SK-N-SH (cell line): ENCODE measurements around the gene NBPF3. TPM values are rescaled to one million over a fixed set of nuclear protein-coding genes. Genes with fewer than 3 reads are reported as not detected.
"Not testable (repeated sequence)": the region's sequence is repeated elsewhere in the genome, so short reads cannot be mapped to it uniquely, and the experiment has no call there.

Source experiments
- CTCF ChIA-PET: fragments of 300-600, 350-600 bp; formaldehyde crosslinking; extraction: SDS; loops from one replicate; lab custom pipeline; 2021; lab: Yijun Ruan, JAX
- POLR2A ChIA-PET: fragments of 350-600 bp; sonication (Branson Sonifier 250); formaldehyde crosslinking; extraction: SDS; loops from one replicate; lab custom pipeline; 2020; ENCODE audit warnings: antibody characterized with exemption, inconsistent platforms; lab: Yijun Ruan, JAX
- DNase-seq: peaks from one replicate; pipeline ENCODE4 v3.0.0; 2012
- H2AFZ ChIP-seq: fragments of 200-600 bp; sonication (generic); 2 replicates; pipeline ENCODE4 v1.8.1; 2016; ENCODE audit warnings: antibody characterized with exemption, mild to moderate bottlenecking, low read depth
- H3F3A ChIP-seq: fragments of 200-600 bp; sonication (generic); replicated peaks from 2 replicates; pipeline ENCODE3; 2016; ENCODE audit warnings: antibody characterized with exemption, mild to moderate bottlenecking; ENCODE audit not compliant: insufficient read depth
- H3K27ac ChIP-seq, 2 experiments: fragments of 200-500 bp in 1 of 2; fragments of 200-600 bp in 1 of 2; sonication (Bioruptor generic) in 1 of 2; sonication (generic), shearing (Covaris generic) in 1 of 2; 2 replicates each; pipeline versions ENCODE4 v1.5.1 to v1.6.1; 2014 to 2016; ENCODE audit warnings: low read depth in 2 of 2, inconsistent platforms in 1 of 2, low read length in 1 of 2, mild to moderate bottlenecking in 1 of 2, mixed read lengths in 1 of 2
- H3K27me3 ChIP-seq: fragments of 200-600 bp; sonication (generic), shearing (Covaris generic); 2 replicates; pipeline ENCODE4 v1.6.1; 2016; ENCODE audit warnings: mixed run types; ENCODE audit not compliant: insufficient read depth
- H3K36me3 ChIP-seq, 2 experiments: fragments of 200-500 bp in 1 of 2; fragments of 200-600 bp in 1 of 2; sonication (Bioruptor generic) in 1 of 2; sonication (generic) in 1 of 2; replicated peaks in 1 of 2; 2 replicates each; pipeline versions ENCODE3 to v1.5.1; 2014 to 2016; ENCODE audit warnings: low read length in 1 of 2, mild to moderate bottlenecking in 1 of 2; ENCODE audit not compliant: insufficient read depth in 2 of 2, control insufficient read depth in 1 of 2
- H3K4me1 ChIP-seq, 2 experiments: fragments of 200-500 bp in 1 of 2; fragments of 200-600 bp in 1 of 2; sonication (Bioruptor generic) in 1 of 2; sonication (generic), shearing (Covaris generic) in 1 of 2; 2 replicates each; pipeline versions ENCODE4 v1.5.1 to v1.6.1; 2014 to 2016; ENCODE audit warnings: low read depth in 1 of 2, low read length in 1 of 2, mixed run types in 1 of 2; ENCODE audit not compliant: insufficient read depth in 2 of 2, control insufficient read depth in 1 of 2
- H3K4me2 ChIP-seq: fragments of 200-600 bp; sonication (generic), shearing (Covaris generic); 2 replicates; pipeline ENCODE4 v1.6.1; 2017; ENCODE audit warnings: mixed run types
- H3K4me3 ChIP-seq, 2 experiments: fragments of 200-500 bp in 1 of 2; fragments of 200-600 bp in 1 of 2; sonication (Bioruptor generic) in 1 of 2; sonication (generic), shearing (Covaris generic) in 1 of 2; 2 replicates each; pipeline versions ENCODE4 v1.5.1 to v1.8.1; 2014 to 2016; ENCODE audit warnings: low read depth in 2 of 2, inconsistent platforms in 1 of 2, low read length in 1 of 2, mild to moderate bottlenecking in 1 of 2, mixed read lengths in 1 of 2, moderate library complexity in 1 of 2
- H3K79me2 ChIP-seq: fragments of 200-600 bp; sonication (generic); 2 replicates; pipeline ENCODE4 v1.8.1; 2017; ENCODE audit warnings: mild to moderate bottlenecking; ENCODE audit not compliant: insufficient read depth
- H3K9ac ChIP-seq: fragments of 200-600 bp; sonication (generic); 2 replicates; pipeline ENCODE4 v1.6.1; 2017; ENCODE audit warnings: mixed run types
- H3K9me2 ChIP-seq: fragments of 200-600 bp; sonication (generic); 2 replicates; pipeline ENCODE4 v1.6.1; 2017; ENCODE audit warnings: mixed run types
- H3K9me3 ChIP-seq: fragments of 200-600 bp; sonication (generic); 2 replicates; pipeline ENCODE4 v1.6.1; 2017; ENCODE audit warnings: mixed run types, mild to moderate bottlenecking, moderate library complexity
- H4K20me1 ChIP-seq: fragments of 200-600 bp; sonication (generic); 2 replicates; pipeline ENCODE4 v1.6.1; 2017; ENCODE audit warnings: mild to moderate bottlenecking, mixed run types; ENCODE audit not compliant: insufficient read depth
- CHD2 ChIP-seq: fragments of 150-350 bp; IDR thresholded peaks from 2 replicates; pipeline ENCODE4 v1.6.1; 2018; ENCODE audit warnings: low read length; ENCODE audit not compliant: partially characterized antibody
- EP300 ChIP-seq, 2 experiments: IDR thresholded peaks; 2 replicates each; pipeline versions ENCODE4 v1.4.0 to v1.6.1; 2012; ENCODE audit warnings: borderline replicate concordance in 1 of 2, low read depth in 1 of 2, low read length in 1 of 2
- EZH2phosphoT487 ChIP-seq: fragments of 200-600 bp; sonication (generic); IDR thresholded peaks from 2 replicates; pipeline ENCODE4 v1.6.1; 2017; ENCODE audit warnings: low read depth, mixed run types, mild to moderate bottlenecking, antibody characterized with exemption, moderate library complexity, borderline replicate concordance
- GABPA ChIP-seq: IDR thresholded peaks from 2 replicates; pipeline ENCODE4 v1.4.0; 2012; ENCODE audit warnings: low read depth, mild to moderate bottlenecking
- GATA2 ChIP-seq: sonication (generic); formaldehyde crosslinking; IDR thresholded peaks from 2 replicates; pipeline ENCODE4 v1.5.0; 2020; ENCODE audit warnings: mild to moderate bottlenecking, missing genetic modification reagents
- IRF3 ChIP-seq: fragments of 150-350 bp; IDR thresholded peaks from 2 replicates; pipeline ENCODE4 v1.6.1; 2016; ENCODE audit warnings: mild to moderate bottlenecking, low read depth, low read length
- MEF2A ChIP-seq: IDR thresholded peaks from 2 replicates; pipeline ENCODE4 v1.4.0; 2012; ENCODE audit warnings: low read depth, borderline replicate concordance
- MXI1 ChIP-seq: IDR thresholded peaks from 2 replicates; pipeline ENCODE4 v1.6.1; 2012; ENCODE audit warnings: mild to moderate bottlenecking, low read depth, low read length, improper control_type of control experiment
- PBX3 ChIP-seq: IDR thresholded peaks from 2 replicates; pipeline ENCODE4; 2012
- RFX5 ChIP-seq: IDR thresholded peaks from 2 replicates; pipeline ENCODE4 v1.6.1; 2012; ENCODE audit warnings: mild to moderate bottlenecking, improper control_type of control experiment, low read length
- RXRA ChIP-seq: IDR thresholded peaks from 2 replicates; pipeline ENCODE4 v1.4.0; 2012; ENCODE audit warnings: low read depth, mild to moderate bottlenecking, borderline replicate concordance
- SIN3A ChIP-seq: IDR thresholded peaks from 2 replicates; pipeline ENCODE4 v1.6.1; 2012; ENCODE audit warnings: low read depth, mild to moderate bottlenecking, low read length, moderate library complexity, borderline replicate concordance
- SMC3 ChIP-seq: IDR thresholded peaks from 2 replicates; pipeline ENCODE4 v1.6.1; 2012; ENCODE audit warnings: low read depth, low read length, improper control_type of control experiment
- TAF1 ChIP-seq: IDR thresholded peaks from 2 replicates; pipeline ENCODE4 v1.6.1; 2012; ENCODE audit warnings: low read depth, mild to moderate bottlenecking, low read length, moderate library complexity, borderline replicate concordance
- YY1 ChIP-seq: IDR thresholded peaks from 2 replicates; pipeline ENCODE4 v1.4.0; 2012; ENCODE audit warnings: low read depth, mild to moderate bottlenecking
- WGBS: methylation state at CpG from one replicate; pipeline ENCODE4 v1.1.6; 2017; ENCODE audit warnings: low lambda C conversion rate; 5-methylcytosine and 5-hydroxymethylcytosine counted together
- polyA plus RNA-seq, 3 experiments: library from polyadenylated mRNA; depleted of rRNA; stranded (reverse); fragments of >200 nt; gene quantifications; 2 replicates each; pipeline ENCODE4 v1.2.3, GENCODE V29; 2012

Gene NBPF3
- polyA plus RNA-seq, 1 of the 3 experiments (the other 2 are of a cell fraction) = 6.4 TPM

GRCh38 chr1:21517660-21518480 is 77.9 kb downstream of the NBPF3 start:
- ChIA-PET CTCF (interaction anchor here (1.1 to 2.2 kb wide), 9 partner anchors 8 to 323 kb away, joined by 3 to 9 read pairs (median 6); partner anchors contain the start of gene ALPL), POLR2A (no interaction called here)

GRCh38 chr1:21518774-21519455 is 79.0 kb downstream of the NBPF3 start:
- CTCF ChIA-PET = interaction anchor here (1.1 to 2.2 kb wide), 7 partner anchors 9 to 324 kb away, joined by 3 to 9 read pairs (median 6); partner anchors contain the start of gene ALPL
- H3K27me3 ChIP-seq = no peaks in the 10 kb centered on the region; the same call in 1 of the 2 replicates
- H3K4me2 ChIP-seq = no peak overlapping the region
- WGBS = 89% methylated on average over 16 of the region's 16 CpGs
- no peak overlapping the region for H3K9ac ChIP-seq
- TF ChIP-seq RXRA = no peak
- no peak for TF ChIP-seq YY1
- TF ChIP-seq MXI1 = no peak
- no peak for TF ChIP-seq IRF3
- TF ChIP-seq PBX3 = no peak
- TF ChIP-seq SIN3A = no peak
- TF ChIP-seq TAF1 = no peak
- TF ChIP-seq SMC3 = no peak
- no peak for TF ChIP-seq MEF2A
- TF ChIP-seq CHD2 = no peak
- no peak for TF ChIP-seq GABPA
- no peak for TF ChIP-seq RFX5
- no peak for TF ChIP-seq EZH2phosphoT487
- no peak overlapping the region for H3K27ac ChIP-seq
- no peaks in the 10 kb centered on the region for H4K20me1 ChIP-seq
- no peak overlapping the region for H3K4me3 ChIP-seq
- no peaks in the 10 kb centered on the region for H3F3A ChIP-seq
- H3K36me3 ChIP-seq = no peaks in the 10 kb centered on the region
- POLR2A ChIA-PET = no interaction called here
- no peaks in the 10 kb centered on the region; a peak in 1 of 4 replicates for H3K4me1 ChIP-seq
- no peaks in the 10 kb centered on the region for H3K9me2 ChIP-seq
- DNase-seq = no peak
- no peaks in the 10 kb centered on the region for H3K9me3 ChIP-seq
- H2AFZ ChIP-seq = no peak overlapping the region
- H3K79me2 ChIP-seq = no peaks in the 10 kb centered on the region

More at GRCh38 chr1:21517660-21518480, 77.9 kb downstream of the NBPF3 start:
- TF ChIP-seq EP300 (IDR thresholded peaks at IDR 0.05; ENCODE audit: borderline replicate concordance in 1 of 2, low read depth in 1 of 2, low read length in 1 of 2) (no peak), EZH2phosphoT487 (no peak), GATA2 (CRISPR knock-in tag) (no peak)
- TF ChIP-seq, all 33 proteins: peak for 0
- Histone ChIP-seq H3K36me3 (no peaks in the 10 kb centered on the region), H3K4me2 (no peak overlapping the region), H3K27ac (no peak overlapping the region), H3K4me1 (no peaks in the 10 kb centered on the region; a peak in 1 of 4 replicates), H3F3A (no peaks in the 10 kb centered on the region), H3K9me3 (no peaks in the 10 kb centered on the region), H3K4me3 (no peak overlapping the region), H3K27me3 (no peaks in the 10 kb centered on the region; the same call in 1 of the 2 replicates), H3K79me2 (no peaks in the 10 kb centered on the region), H4K20me1 (no peaks in the 10 kb centered on the region), H3K9ac (no peak overlapping the region), H3K9me2 (no peaks in the 10 kb centered on the region), H2AFZ (no peak overlapping the region)
- 79% methylated on average over 13 of the region's 13 CpGs for WGBS
- DNase-seq = no peak

GRCh38 chr1:21519486-21520070 is 79.6 kb downstream of the NBPF3 start:
- H3K4me1 ChIP-seq, H3K27me3 ChIP-seq, H3K9me3 ChIP-seq, H3K36me3 ChIP-seq, H3K4me2 ChIP-seq, H3K9ac ChIP-seq, H3K27ac ChIP-seq, H2AFZ ChIP-seq, POLR2A ChIA-PET, H3F3A ChIP-seq, H3K79me2 ChIP-seq, H3K9me2 ChIP-seq, DNase-seq, H4K20me1 ChIP-seq, H3K4me3 ChIP-seq: not testable (repeated sequence)
- WGBS = 94% methylated on average over 10 of the region's 11 CpGs
- CTCF ChIA-PET = interaction anchor here (1.1 to 2.2 kb wide), 3 partner anchors 16 to 151 kb away, joined by 3 to 9 read pairs (median 3); no protein-coding TSS in a partner anchor
